Fibroblast of skin of left biceps (primary cell): Measurements from ENCODE around the gene KNG1.
A peak's percentile ranks its signal among the peaks of the same experiment; 100 is the strongest.
"Not testable (repeated sequence)": the region's sequence is repeated elsewhere in the genome, so short reads cannot be mapped to it uniquely, and the experiment has no call there.

Source experiments
- DNase-seq, 2 experiments: peaks; one replicate each; pipeline ENCODE4 v3.0.0-alpha.2; 2013; ENCODE audit warnings: low read depth in 2 of 2

Gene KNG1

GRCh38 chr3:186708983-186709679, 8.0 kb upstream of the KNG1 start:
- DNase-seq = no peak

GRCh38 chr3:186710694-186711093, 6.5 kb upstream of the KNG1 start:
- DNase-seq = not testable (repeated sequence)

- DNase-seq = no peak
Observed at GRCh38 chr3:186713499-186713898, 3.7 kb upstream of the KNG1 start.

GRCh38 chr3:186719945-186720739, 3.0 kb downstream of the KNG1 start:
- DNase-seq = no peak

GRCh38 chr3:186722457-186722856, 5.3 kb downstream of the KNG1 start:
- DNase-seq = no peak

GRCh38 chr3:186724911-186725310, 7.8 kb downstream of the KNG1 start:
- no peak for DNase-seq

- no peak for DNase-seq
Observed at GRCh38 chr3:186732169-186732766, 15.1 kb downstream of the KNG1 start.

GRCh38 chr3:186742618-186743380, 25.6 kb downstream of the KNG1 start:
- no peak for DNase-seq

- no peak for DNase-seq
Observed at GRCh38 chr3:186743666-186744065, 26.5 kb downstream of the KNG1 start.

GRCh38 chr3:186746008-186746407, 28.8 kb downstream of the KNG1 start:
- DNase-seq = peak; percentile 53 to 60

- DNase-seq = no peak
Observed at GRCh38 chr3:186750316-186750715, 33.2 kb downstream of the KNG1 start.

GRCh38 chr3:186751480-186751879, 34.3 kb downstream of the KNG1 start:
- DNase-seq = no peak

GRCh38 chr3:186754006-186754405, 36.8 kb downstream of the KNG1 start:
- DNase-seq = no peak

GRCh38 chr3:186754871-186755270, 37.7 kb downstream of the KNG1 start:
- DNase-seq = no peak

- no peak for DNase-seq
Observed at GRCh38 chr3:186757214-186757613, 40.1 kb downstream of the KNG1 start.

- no peak for DNase-seq
Observed at GRCh38 chr3:186757686-186758220, 40.6 kb downstream of the KNG1 start.

- DNase-seq = no peak
Observed at GRCh38 chr3:186759231-186759930, 42.2 kb downstream of the KNG1 start.

- DNase-seq = no peak
Observed at GRCh38 chr3:186760141-186760833, 43.1 kb downstream of the KNG1 start.

- no peak for DNase-seq
Observed at GRCh38 chr3:186760897-186761447, 43.8 kb downstream of the KNG1 start.

GRCh38 chr3:186772281-186772694, 55.1 kb downstream of the KNG1 start:
- DNase-seq = no peak
